NCI-H1092 treated with DMSO at 0.1 percent for 48 hours (cell line): ENCODE data around the gene HHIPL2.
"Not testable (repeated sequence)": the region's sequence is repeated elsewhere in the genome, so short reads cannot be mapped to it uniquely, and the experiment has no call there.

Experiments used
- DNase-seq: peaks from one replicate; lab custom pipeline; 2025; lab: John Stamatoyannopoulos, UW

The HHIPL2 gene

GRCh38 chr1:222539951-222540597, 7.8 kb downstream of the HHIPL2 start:
- DNase-seq: no peak

- DNase-seq: no peak
Observed at GRCh38 chr1:222535455-222535854, 12.4 kb downstream of the HHIPL2 start.

GRCh38 chr1:222530852-222531251, 17.1 kb downstream of the HHIPL2 start:
- DNase-seq: no peak

GRCh38 chr1:222529916-222530315, 18.0 kb downstream of the HHIPL2 start:
- no peak for DNase-seq

- no peak for DNase-seq
Observed at GRCh38 chr1:222529181-222529580, 18.7 kb downstream of the HHIPL2 start.

GRCh38 chr1:222525951-222526350, 22.0 kb downstream of the HHIPL2 start:
- DNase-seq: no peak

GRCh38 chr1:222523852-222524251, 24.1 kb downstream of the HHIPL2 start:
- DNase-seq: no peak

- DNase-seq: no peak
Observed at GRCh38 chr1:222522105-222522915, 25.6 kb downstream of the HHIPL2 start.

- DNase-seq: no peak
Observed at GRCh38 chr1:222521299-222522104, 26.4 kb downstream of the HHIPL2 start.

GRCh38 chr1:222489496-222489895, 58.4 kb downstream of the HHIPL2 start:
- not testable (repeated sequence) for DNase-seq

GRCh38 chr1:222487774-222488173, 60.1 kb downstream of the HHIPL2 start:
- DNase-seq: not testable (repeated sequence)

- not testable (repeated sequence) for DNase-seq
Observed at GRCh38 chr1:222484005-222484404, 63.9 kb downstream of the HHIPL2 start.

- not testable (repeated sequence) for DNase-seq
Observed at GRCh38 chr1:222479567-222479966, 68.3 kb downstream of the HHIPL2 start.

- not testable (repeated sequence) for DNase-seq
Observed at GRCh38 chr1:222476436-222476835, 71.5 kb downstream of the HHIPL2 start.

GRCh38 chr1:222473717-222474116, 74.2 kb downstream of the HHIPL2 start:
- DNase-seq: not testable (repeated sequence)

- not testable (repeated sequence) for DNase-seq
Observed at GRCh38 chr1:222472776-222473540, 74.9 kb downstream of the HHIPL2 start.
